ENCODE measurements around the gene TMEM184A. TPM values are rescaled to one million over a fixed set of nuclear protein-coding genes. Genes with fewer than 3 reads are reported as not detected.

Gene TMEM184A
- total RNA-seq, 1 experiment from 2014 or later, result 1.2 TPM

- DNase-seq, result no peak
- H3K36me3 ChIP-seq (replicated peaks; ENCODE audit: control insufficient read depth, insufficient read depth, low read length), result peaks cover 24% of the 10 kb centered on the region
Measured at GRCh38 chr7:1498370-1499305, 57.4 kb downstream of the TMEM184A start.

GRCh38 chr7:1497293-1497927 lies 58.6 kb downstream of the TMEM184A start:
- no peak for DNase-seq
- H3K36me3 ChIP-seq (replicated peaks; ENCODE audit: control insufficient read depth, insufficient read depth, low read length), result peaks cover 23% of the 10 kb centered on the region
- H3K4me3 ChIP-seq (ENCODE audit: insufficient read depth, low read depth, low read length), result no peak overlapping the region
- H3K27me3 ChIP-seq (ENCODE audit: control insufficient read depth, insufficient read depth, low read length), result no peaks in the 10 kb centered on the region

More at GRCh38 chr7:1498370-1499305, 57.4 kb downstream of the TMEM184A start:
- Histone ChIP-seq H3K27me3 (ENCODE audit: control insufficient read depth, insufficient read depth, low read length) (no peaks in the 10 kb centered on the region), H3K4me3 (ENCODE audit: insufficient read depth, low read depth, low read length) (no peak overlapping the region)

- H3K4me3 ChIP-seq (ENCODE audit: insufficient read depth, low read depth, low read length), result no peak overlapping the region
- no peaks in the 10 kb centered on the region for H3K27me3 ChIP-seq (ENCODE audit: control insufficient read depth, insufficient read depth, low read length)
- H3K36me3 ChIP-seq (replicated peaks; ENCODE audit: control insufficient read depth, insufficient read depth, low read length), result peaks cover 20% of the 10 kb centered on the region
- no peak for DNase-seq
Measured at GRCh38 chr7:1496531-1497292, 59.3 kb downstream of the TMEM184A start.

- H3K27me3 ChIP-seq (ENCODE audit: control insufficient read depth, insufficient read depth, low read length), result no peaks in the 10 kb centered on the region
- DNase-seq, result no peak
- H3K36me3 ChIP-seq (replicated peaks; ENCODE audit: control insufficient read depth, insufficient read depth, low read length), result peaks cover 28% of the 10 kb centered on the region
- no peak overlapping the region for H3K4me3 ChIP-seq (ENCODE audit: insufficient read depth, low read depth, low read length)
Measured at GRCh38 chr7:1495564-1496242, 60.3 kb downstream of the TMEM184A start.

- Histone ChIP-seq H3K27me3 (ENCODE audit: control insufficient read depth, insufficient read depth, low read length) (no peaks in the 10 kb centered on the region), H3K4me3 (ENCODE audit: insufficient read depth, low read depth, low read length) (no peak overlapping the region), H3K36me3 (replicated peaks; ENCODE audit: control insufficient read depth, insufficient read depth, low read length) (peaks cover 29% of the 10 kb centered on the region)
- no peak for DNase-seq
Measured at GRCh38 chr7:1494866-1495563, 61.0 kb downstream of the TMEM184A start.

- DNase-seq, result no peak
- no peaks in the 10 kb centered on the region for H3K27me3 ChIP-seq (ENCODE audit: control insufficient read depth, insufficient read depth, low read length)
- no peak overlapping the region for H3K4me3 ChIP-seq (ENCODE audit: insufficient read depth, low read depth, low read length)
- H3K36me3 ChIP-seq (replicated peaks; ENCODE audit: control insufficient read depth, insufficient read depth, low read length), result peaks cover 27% of the 10 kb centered on the region
Measured at GRCh38 chr7:1494447-1494846, 61.6 kb downstream of the TMEM184A start.

GRCh38 chr7:1493571-1493970 lies 62.4 kb downstream of the TMEM184A start:
- no peaks in the 10 kb centered on the region for H3K27me3 ChIP-seq (ENCODE audit: control insufficient read depth, insufficient read depth, low read length)
- peaks cover 30% of the 10 kb centered on the region for H3K36me3 ChIP-seq (replicated peaks; ENCODE audit: control insufficient read depth, insufficient read depth, low read length)
- peak; percentile 74 for DNase-seq

GRCh38 chr7:1493129-1493528 lies 62.9 kb downstream of the TMEM184A start:
- DNase-seq, result peak; percentile 76
- H3K36me3 ChIP-seq (replicated peaks; ENCODE audit: control insufficient read depth, insufficient read depth, low read length), result peaks cover 30% of the 10 kb centered on the region
- no peak overlapping the region for H3K4me3 ChIP-seq (ENCODE audit: insufficient read depth, low read depth, low read length)
- no peaks in the 10 kb centered on the region for H3K27me3 ChIP-seq (ENCODE audit: control insufficient read depth, insufficient read depth, low read length)

More at GRCh38 chr7:1493571-1493970, 62.4 kb downstream of the TMEM184A start:
- H3K4me3 ChIP-seq (ENCODE audit: insufficient read depth, low read depth, low read length), result no peak overlapping the region

GRCh38 chr7:1492640-1493039 lies 63.4 kb downstream of the TMEM184A start:
- Histone ChIP-seq H3K27me3 (ENCODE audit: control insufficient read depth, insufficient read depth, low read length) (no peaks in the 10 kb centered on the region), H3K36me3 (replicated peaks; ENCODE audit: control insufficient read depth, insufficient read depth, low read length) (peaks cover 28% of the 10 kb centered on the region), H3K4me3 (ENCODE audit: insufficient read depth, low read depth, low read length) (no peak overlapping the region)
- no peak for DNase-seq

Other genes with a start within 250 kb of the TMEM184A start
- gene MICALL2, start 96.7 kb downstream of the TMEM184A start, total RNA-seq (2014; rRNA removed; shearing (Covaris generic)), result 5.2 and 7.6 TPM in 2 replicates
- gene INTS1, start 51.8 kb downstream of the TMEM184A start, total RNA-seq (2014; rRNA removed; shearing (Covaris generic)), result 71.8 and 78.7 TPM in 2 replicates
- 14.8 and 23.1 TPM in 2 replicates for gene MAFK, start 25.5 kb downstream of the TMEM184A start, total RNA-seq (2014; rRNA removed; shearing (Covaris generic))
- 45.9 and 49.8 TPM in 2 replicates for gene PSMG3, start 13.8 kb upstream of the TMEM184A start, total RNA-seq (2014; rRNA removed; shearing (Covaris generic))
- 16.0 and 19.9 TPM in 2 replicates for gene ELFN1, start 114.1 kb upstream of the TMEM184A start, total RNA-seq (2014; rRNA removed; shearing (Covaris generic))

Measured in H7 (cell line).